GM06990 (cell line): ENCODE results near the gene SPAG9.

Source experiments
- DNase-seq: peaks from one replicate; pipeline ENCODE4 v3.0.0-alpha.2; 2011; ENCODE audit not compliant: insufficient read length; ENCODE audit errors: extremely low read depth
- H3K27me3 ChIP-seq: replicated peaks from 2 replicates; pipeline ENCODE4 v1.6.0; 2011; ENCODE audit warnings: low read length; ENCODE audit not compliant: control insufficient read depth, insufficient read depth
- H3K36me3 ChIP-seq: 2 replicates; pipeline ENCODE4 v1.5.1; 2011; ENCODE audit warnings: low read length; ENCODE audit not compliant: control insufficient read depth, insufficient read depth
- H3K4me3 ChIP-seq: replicated peaks from 2 replicates; pipeline ENCODE4 v1.5.1; 2011; ENCODE audit warnings: low read depth, mild to moderate bottlenecking, control low read depth, low read length
- CTCF ChIP-seq: IDR thresholded peaks from 2 replicates; pipeline ENCODE4 v1.5.1; 2011; ENCODE audit warnings: low read length, control low read depth, mild to moderate bottlenecking, inconsistent platforms; ENCODE audit not compliant: insufficient read depth, poor library complexity, severe bottlenecking

Gene SPAG9

GRCh38 chr17:51144266-51145022 is 23.8 kb upstream of the SPAG9 start:
- H3K36me3 ChIP-seq = no peaks in the 10 kb centered on the region
- H3K27me3 ChIP-seq = no peaks in the 10 kb centered on the region
- TF ChIP-seq CTCF = no peak
- H3K4me3 ChIP-seq = no peak overlapping the region
- DNase-seq = no peak

- Histone ChIP-seq H3K36me3 (no peaks in the 10 kb centered on the region), H3K4me3 (no peak overlapping the region), H3K27me3 (no peaks in the 10 kb centered on the region)
- no peak for DNase-seq
- no peak for TF ChIP-seq CTCF
Measured at GRCh38 chr17:51142597-51142996, 21.9 kb upstream of the SPAG9 start.

GRCh38 chr17:51135956-51136355 is 15.3 kb upstream of the SPAG9 start:
- no peak for DNase-seq
- no peaks in the 10 kb centered on the region for H3K36me3 ChIP-seq
- H3K4me3 ChIP-seq = no peak overlapping the region
- no peaks in the 10 kb centered on the region for H3K27me3 ChIP-seq
- TF ChIP-seq CTCF = no peak

- Histone ChIP-seq H3K36me3 (no peaks in the 10 kb centered on the region), H3K27me3 (no peaks in the 10 kb centered on the region), H3K4me3 (no peak overlapping the region)
- no peak for DNase-seq
- no peak for TF ChIP-seq CTCF
Measured at GRCh38 chr17:51133365-51133764, 12.7 kb upstream of the SPAG9 start.

GRCh38 chr17:51132964-51133319 is 12.3 kb upstream of the SPAG9 start:
- no peak for TF ChIP-seq CTCF
- DNase-seq = no peak

GRCh38 chr17:51128076-51128475 is 7.4 kb upstream of the SPAG9 start:
- DNase-seq = no peak
- Histone ChIP-seq H3K36me3 (no peaks in the 10 kb centered on the region), H3K4me3 (no peak overlapping the region), H3K27me3 (no peaks in the 10 kb centered on the region)
- no peak for TF ChIP-seq CTCF

More at GRCh38 chr17:51132964-51133319, 12.3 kb upstream of the SPAG9 start:
- H3K4me3 ChIP-seq = no peak overlapping the region
- H3K27me3 ChIP-seq = no peaks in the 10 kb centered on the region
- H3K36me3 ChIP-seq = no peaks in the 10 kb centered on the region
